ENCODE measurements around the gene SDK1.

Gene SDK1

GRCh38 chr7:4110438-4110837 is 809.4 kb downstream of the SDK1 start:
- in situ Hi-C loops (cut with HindIII; ENCODE audit: low sequenced_read_pairs): no loop called here

GRCh38 chr7:4111166-4111565 is 810.1 kb downstream of the SDK1 start:
- in situ Hi-C loops (cut with HindIII; ENCODE audit: low sequenced_read_pairs): no loop called here

- in situ Hi-C loops (cut with HindIII; ENCODE audit: low sequenced_read_pairs): no loop called here
Measured at GRCh38 chr7:4113271-4113670, 812.2 kb downstream of the SDK1 start.

GRCh38 chr7:4113976-4114375 is 812.9 kb downstream of the SDK1 start:
- in situ Hi-C loops (cut with HindIII; ENCODE audit: low sequenced_read_pairs): no loop called here

GRCh38 chr7:4115442-4115841 is 814.4 kb downstream of the SDK1 start:
- in situ Hi-C loops (cut with HindIII; ENCODE audit: low sequenced_read_pairs): no loop called here

- in situ Hi-C loops (cut with HindIII; ENCODE audit: low sequenced_read_pairs): no loop called here
Measured at GRCh38 chr7:4115941-4116610, 815.0 kb downstream of the SDK1 start.

GRCh38 chr7:4119848-4120247 is 818.8 kb downstream of the SDK1 start:
- in situ Hi-C loops (cut with HindIII; ENCODE audit: low sequenced_read_pairs): no loop called here

- in situ Hi-C loops (cut with HindIII; ENCODE audit: low sequenced_read_pairs): no loop called here
Measured at GRCh38 chr7:4123346-4123745, 822.3 kb downstream of the SDK1 start.

- in situ Hi-C loops (cut with HindIII; ENCODE audit: low sequenced_read_pairs): no loop called here
Measured at GRCh38 chr7:4123823-4124222, 822.8 kb downstream of the SDK1 start.

- in situ Hi-C loops (cut with HindIII; ENCODE audit: low sequenced_read_pairs): no loop called here
Measured at GRCh38 chr7:4124556-4125477, 823.8 kb downstream of the SDK1 start.

GRCh38 chr7:4127909-4128560 is 827.0 kb downstream of the SDK1 start:
- in situ Hi-C loops (cut with HindIII; ENCODE audit: low sequenced_read_pairs): no loop called here

- in situ Hi-C loops (cut with HindIII; ENCODE audit: low sequenced_read_pairs): no loop called here
Measured at GRCh38 chr7:4129481-4130122, 828.5 kb downstream of the SDK1 start.

GRCh38 chr7:4131063-4131462 is 830.0 kb downstream of the SDK1 start:
- in situ Hi-C loops (cut with HindIII; ENCODE audit: low sequenced_read_pairs): no loop called here

GRCh38 chr7:4132221-4132620 is 831.2 kb downstream of the SDK1 start:
- in situ Hi-C loops (cut with HindIII; ENCODE audit: low sequenced_read_pairs): no loop called here

- in situ Hi-C loops (cut with HindIII; ENCODE audit: low sequenced_read_pairs): no loop called here
Measured at GRCh38 chr7:4133491-4134044, 832.5 kb downstream of the SDK1 start.

- in situ Hi-C loops (cut with HindIII; ENCODE audit: low sequenced_read_pairs): no loop called here
Measured at GRCh38 chr7:4134204-4134603, 833.2 kb downstream of the SDK1 start.

- in situ Hi-C loops (cut with HindIII; ENCODE audit: low sequenced_read_pairs): no loop called here
Measured at GRCh38 chr7:4134631-4135030, 833.6 kb downstream of the SDK1 start.

- in situ Hi-C loops (cut with HindIII; ENCODE audit: low sequenced_read_pairs): no loop called here
Measured at GRCh38 chr7:4135301-4135700, 834.2 kb downstream of the SDK1 start.

- in situ Hi-C loops (cut with HindIII; ENCODE audit: low sequenced_read_pairs): no loop called here
Measured at GRCh38 chr7:4136036-4136435, 835.0 kb downstream of the SDK1 start.

- in situ Hi-C loops (cut with HindIII; ENCODE audit: low sequenced_read_pairs): no loop called here
Measured at GRCh38 chr7:4136501-4137110, 835.6 kb downstream of the SDK1 start.

All from DLD1 (cell line).